HepG2 (cell line): Measurements from ENCODE around the gene NADK2. TPM values are rescaled to one million over a fixed set of nuclear protein-coding genes. Genes with fewer than 3 reads are reported as not detected.

Experiments used
- CEBPZ ChIP-seq: IDR thresholded peaks from 2 replicates; pipeline ENCODE4 v1.6.1; 2012; ENCODE audit warnings: low read length, improper control_type of control experiment
- CREM ChIP-seq, 2 experiments: sonication (generic) in 1 of 2; formaldehyde crosslinking in 1 of 2; IDR thresholded peaks; 2 replicates each; pipeline versions ENCODE4 v1.4.0 to v1.6.1; 2016 to 2020; ENCODE audit warnings: antibody characterized with exemption in 1 of 2, mild to moderate bottlenecking in 1 of 2, missing genetic modification reagents in 1 of 2
- ETV5 ChIP-seq: IDR thresholded peaks from 2 replicates; pipeline ENCODE4 v1.6.1; 2018; ENCODE audit warnings: missing biosample characterization, missing genetic modification reagents, inconsistent platforms, borderline replicate concordance
- HMGA1 ChIP-seq: sonication (generic); formaldehyde crosslinking; conservative IDR thresholded peaks from 2 replicates; pipeline ENCODE4 v1.4.0; 2020; ENCODE audit warnings: missing genetic modification reagents
- ISX ChIP-seq: sonication (generic); formaldehyde crosslinking; conservative IDR thresholded peaks from 2 replicates; pipeline ENCODE4 v1.5.0; 2020; ENCODE audit warnings: missing genetic modification reagents
- KDM1A ChIP-seq: IDR thresholded peaks from 2 replicates; pipeline ENCODE4 v1.6.1; 2016; ENCODE audit warnings: missing compliant biosample characterization
- PHF5A ChIP-seq: IDR thresholded peaks from one replicate; pipeline ENCODE4 v1.6.1; 2018; ENCODE audit warnings: low read depth, missing genetic modification reagents; ENCODE audit not compliant: unreplicated experiment
- PLRG1 ChIP-seq: fragments of 450-650 bp; conservative IDR thresholded peaks from 2 replicates; pipeline ENCODE4 v1.6.1; 2016
- RFXAP ChIP-seq: sonication (generic); formaldehyde crosslinking; IDR thresholded peaks from 2 replicates; pipeline ENCODE4 v1.4.0; 2020; ENCODE audit warnings: missing genetic modification reagents, borderline replicate concordance
- TFDP1 ChIP-seq: IDR thresholded peaks from 2 replicates; pipeline ENCODE4 v1.6.1; 2016; ENCODE audit warnings: missing compliant biosample characterization, missing genetic modification reagents, borderline replicate concordance
- THYN1 ChIP-seq: sonication (generic); formaldehyde crosslinking; IDR thresholded peaks from 2 replicates; pipeline ENCODE4 v1.8.1; 2023; ENCODE audit warnings: low read depth, mild to moderate bottlenecking, moderate library complexity, missing genetic modification reagents, borderline replicate concordance
- TSC22D2 ChIP-seq: sonication (generic); formaldehyde crosslinking; IDR thresholded peaks from 2 replicates; pipeline ENCODE4 v1.5.1; 2020; ENCODE audit warnings: missing genetic modification reagents, mild to moderate bottlenecking, borderline replicate concordance
- ZBTB8A ChIP-seq: sonication (generic); formaldehyde crosslinking; IDR thresholded peaks from 2 replicates; pipeline ENCODE4 v1.4.0; 2020; ENCODE audit warnings: mild to moderate bottlenecking, low read depth, missing genetic modification reagents, borderline replicate concordance
- ZIK1 ChIP-seq: sonication (generic); formaldehyde crosslinking; IDR thresholded peaks from 2 replicates; pipeline ENCODE4 v1.5.0; 2020; ENCODE audit warnings: mild to moderate bottlenecking, low read depth, missing genetic modification reagents, borderline replicate concordance
- ZNF10 ChIP-seq: sonication (generic); formaldehyde crosslinking; IDR thresholded peaks from 2 replicates; pipeline ENCODE4 v1.4.0; 2020; ENCODE audit warnings: mild to moderate bottlenecking, low read depth, missing genetic modification reagents, borderline replicate concordance
- ZNF124 ChIP-seq: sonication (generic); formaldehyde crosslinking; IDR thresholded peaks from 2 replicates; pipeline ENCODE4 v1.4.0; 2020; ENCODE audit warnings: missing genetic modification reagents
- ZNF879 ChIP-seq: sonication (generic); formaldehyde crosslinking; IDR thresholded peaks from 2 replicates; pipeline ENCODE4 v1.8.1; 2023; ENCODE audit warnings: missing genetic modification reagents
- polyA plus RNA-seq, 8 experiments: library from polyadenylated mRNA; depleted of rRNA in 3 of 8; stranded (reverse) in 7 of 8; unstranded in 1 of 8; fragments of >200 nt; fragmentation: Illumina TruSeq in 4 of 8; extraction: Trizol in 4 of 8; gene quantifications; 2 replicates each; pipeline versions ENCODE4 v1.2.1 to v1.2.3, GENCODE V29; 2011 to 2016; ENCODE audit warnings: low read depth in 4 of 8, missing spikeins in 1 of 8, mixed read lengths in 1 of 8; ENCODE audit not compliant: insufficient read depth in 1 of 8
- total RNA-seq, 5 experiments: library from RNA; depleted of rRNA; stranded (reverse); fragments of >200 nt; fragmentation: Illumina TruSeq; extraction: Trizol; gene quantifications; 2 replicates each; pipeline ENCODE4 v1.2.3, GENCODE V29; 2016; ENCODE audit warnings: low read depth in 1 of 5
- TF ChIP-seq, protein P1 (sequence below): sonication (generic); formaldehyde crosslinking; IDR thresholded peaks from 2 replicates; pipeline ENCODE4 v1.5.1; 2020; ENCODE audit warnings: mild to moderate bottlenecking, moderate library complexity, missing genetic modification reagents
- TF ChIP-seq, protein P2 (sequence below): sonication (generic); formaldehyde crosslinking; IDR thresholded peaks from 2 replicates; pipeline ENCODE4 v1.5.0; 2020; ENCODE audit warnings: missing genetic modification reagents
- TF ChIP-seq, protein P3 (sequence below): sonication (generic); formaldehyde crosslinking; IDR thresholded peaks from 2 replicates; pipeline ENCODE4 v1.8.0; 2022; ENCODE audit warnings: low read depth, missing genetic modification reagents

Gene NADK2
- total and polyA plus RNA-seq, 2 of the 13 experiments (the other 11 are each of a cell fraction or from before 2014, with no cell fraction given) = 13.9 to 71.4 TPM

DNA sequence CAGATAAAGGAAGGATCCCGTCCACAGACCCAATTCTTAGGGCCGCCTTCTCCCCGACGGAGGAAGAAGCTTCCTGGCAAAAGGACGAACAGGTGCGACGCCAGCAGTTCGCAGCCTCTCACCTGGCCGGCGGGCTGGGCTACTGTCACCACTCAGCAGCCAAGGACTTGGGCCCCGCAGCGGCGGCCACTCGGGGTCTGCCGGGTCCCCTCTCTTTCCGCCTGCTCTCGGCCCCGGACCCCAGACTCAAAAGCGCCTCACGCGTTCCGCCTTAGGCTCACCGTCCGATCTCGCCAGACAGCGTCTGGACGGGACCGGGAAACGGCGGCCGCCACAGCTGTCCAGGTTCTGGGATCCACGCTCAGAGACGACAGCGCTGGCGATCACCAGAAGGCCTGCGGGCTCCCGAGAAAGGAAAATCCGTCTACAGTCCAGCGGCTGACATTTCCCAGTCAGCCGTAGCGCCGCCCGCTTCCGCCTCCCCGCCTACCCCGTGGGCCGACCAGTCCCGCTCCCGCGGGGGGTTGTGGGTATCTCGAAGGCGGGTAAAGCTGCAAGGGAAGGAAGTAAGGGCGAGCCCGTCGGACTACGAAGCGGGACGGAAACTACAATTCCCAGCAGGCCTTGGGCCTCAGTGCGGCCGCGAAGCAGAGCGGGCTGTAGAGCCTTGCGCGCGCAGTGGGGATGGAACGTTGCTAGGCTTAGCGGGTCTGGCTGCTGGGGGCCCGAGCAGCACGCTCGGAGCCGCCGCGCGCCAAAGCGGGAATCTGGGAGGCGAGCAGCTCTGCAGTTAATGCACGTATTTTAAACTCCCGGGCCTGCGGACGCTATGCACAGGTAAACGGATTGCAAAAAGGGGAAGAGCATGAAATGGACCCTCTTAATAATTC lies 90.0 kb downstream of the NADK2 start, which contains the start of the genes LMBRD2 and SKP2 (continued):
- TF ChIP-seq, protein P1, sequence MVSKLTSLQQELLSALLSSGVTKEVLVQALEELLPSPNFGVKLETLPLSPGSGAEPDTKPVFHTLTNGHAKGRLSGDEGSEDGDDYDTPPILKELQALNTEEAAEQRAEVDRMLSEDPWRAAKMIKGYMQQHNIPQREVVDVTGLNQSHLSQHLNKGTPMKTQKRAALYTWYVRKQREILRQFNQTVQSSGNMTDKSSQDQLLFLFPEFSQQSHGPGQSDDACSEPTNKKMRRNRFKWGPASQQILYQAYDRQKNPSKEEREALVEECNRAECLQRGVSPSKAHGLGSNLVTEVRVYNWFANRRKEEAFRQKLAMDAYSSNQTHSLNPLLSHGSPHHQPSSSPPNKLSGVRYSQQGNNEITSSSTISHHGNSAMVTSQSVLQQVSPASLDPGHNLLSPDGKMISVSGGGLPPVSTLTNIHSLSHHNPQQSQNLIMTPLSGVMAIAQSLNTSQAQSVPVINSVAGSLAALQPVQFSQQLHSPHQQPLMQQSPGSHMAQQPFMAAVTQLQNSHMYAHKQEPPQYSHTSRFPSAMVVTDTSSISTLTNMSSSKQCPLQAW (CRISPR knock-in tag) = peak; percentile 94
- peak; percentile 69; the same call in 1 of the 2 replicates for TF ChIP-seq RFXAP (CRISPR knock-in tag)
- TF ChIP-seq HMGA1 (CRISPR knock-in tag) = no peak
- no peak for TF ChIP-seq ISX (CRISPR knock-in tag)
- TF ChIP-seq ZBTB8A = 0 out of 2 replicates have a peak, but pooled peaks have one; percentile 34
- peak; percentile 75; the same call in 1 of the 2 replicates for TF ChIP-seq ETV5
- TF ChIP-seq TSC22D2 (CRISPR knock-in tag) = peak; percentile 52; the same call in 1 of the 2 replicates
- TF ChIP-seq CREM (IDR thresholded peaks at IDR 0.05) = peak; percentile 88
- no peak for TF ChIP-seq CREM (CRISPR knock-in tag; IDR thresholded peaks at IDR 0.05)
- TF ChIP-seq CEBPZ = no peak
- peak; percentile 77 for TF ChIP-seq ZNF124
- TF ChIP-seq ZNF10 = no peak
- TF ChIP-seq PLRG1 = no peak
- TF ChIP-seq, protein P2, sequence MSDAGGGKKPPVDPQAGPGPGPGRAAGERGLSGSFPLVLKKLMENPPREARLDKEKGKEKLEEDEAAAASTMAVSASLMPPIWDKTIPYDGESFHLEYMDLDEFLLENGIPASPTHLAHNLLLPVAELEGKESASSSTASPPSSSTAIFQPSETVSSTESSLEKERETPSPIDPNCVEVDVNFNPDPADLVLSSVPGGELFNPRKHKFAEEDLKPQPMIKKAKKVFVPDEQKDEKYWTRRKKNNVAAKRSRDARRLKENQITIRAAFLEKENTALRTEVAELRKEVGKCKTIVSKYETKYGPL (CRISPR knock-in tag) = no peak
- peak; percentile 96 for TF ChIP-seq TFDP1 (CRISPR knock-in tag)
- TF ChIP-seq ZIK1 = 0 out of 2 replicates have a peak, but pooled peaks have one; percentile 40
- no peak for TF ChIP-seq THYN1
- TF ChIP-seq PHF5A (CRISPR knock-in tag) = no peak
- 0 out of 2 replicates have a peak, but pooled peaks have one; percentile 10 for TF ChIP-seq KDM1A (CRISPR knock-in tag)
- TF ChIP-seq, protein P3, sequence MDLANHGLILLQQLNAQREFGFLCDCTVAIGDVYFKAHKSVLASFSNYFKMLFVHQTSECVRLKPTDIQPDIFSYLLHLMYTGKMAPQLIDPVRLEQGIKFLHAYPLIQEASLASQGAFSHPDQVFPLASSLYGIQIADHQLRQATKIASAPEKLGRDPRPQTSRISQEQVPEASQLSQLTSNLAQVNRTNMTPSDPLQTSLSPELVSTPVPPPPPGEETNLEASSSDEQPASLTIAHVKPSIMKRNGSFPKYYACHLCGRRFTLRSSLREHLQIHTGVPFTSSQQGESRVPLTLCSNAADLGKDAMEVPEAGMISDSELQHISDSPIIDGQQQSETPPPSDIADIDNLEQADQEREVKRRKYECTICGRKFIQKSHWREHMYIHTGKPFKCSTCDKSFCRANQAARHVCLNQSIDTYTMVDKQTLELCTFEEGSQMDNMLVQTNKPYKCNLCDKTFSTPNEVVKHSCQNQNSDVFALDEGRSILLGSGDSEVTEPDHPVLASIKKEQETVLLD = 0 out of 2 replicates have a peak, but pooled peaks have one; percentile 44
- 0 out of 2 replicates have a peak, but pooled peaks have one; percentile 22 for TF ChIP-seq ZNF879
